ENCODE data around the gene SPATS2.

Gene SPATS2

GRCh38 chr12:49555631-49556390 is 188.5 kb downstream of the SPATS2 start:
- DNase-seq (ENCODE audit: low read depth in 2 of 2), result no peak

- no peak for DNase-seq (ENCODE audit: low read depth in 2 of 2)
These were observed 189.3 kb downstream of the SPATS2 start for GRCh38 chr12:49556391-49557186.

GRCh38 chr12:49557187-49557916 is 190.1 kb downstream of the SPATS2 start:
- DNase-seq (ENCODE audit: low read depth in 2 of 2), result no peak

- DNase-seq (ENCODE audit: low read depth in 2 of 2), result no peak
These were observed 190.6 kb downstream of the SPATS2 start for GRCh38 chr12:49557917-49558215.

GRCh38 chr12:49558526-49558925 is 191.3 kb downstream of the SPATS2 start:
- no peak for DNase-seq (ENCODE audit: low read depth in 2 of 2)

GRCh38 chr12:49559011-49559675 is 191.9 kb downstream of the SPATS2 start:
- DNase-seq (ENCODE audit: low read depth in 2 of 2), result no peak

- no peak for DNase-seq (ENCODE audit: low read depth in 2 of 2)
These were observed 193.4 kb downstream of the SPATS2 start for GRCh38 chr12:49560695-49561094.

GRCh38 chr12:49562233-49562632 is 195.0 kb downstream of the SPATS2 start:
- no peak for DNase-seq (ENCODE audit: low read depth in 2 of 2)

GRCh38 chr12:49562831-49563230 is 195.6 kb downstream of the SPATS2 start:
- no peak for DNase-seq (ENCODE audit: low read depth in 2 of 2)

- DNase-seq (ENCODE audit: low read depth in 2 of 2), result no peak
These were observed 196.9 kb downstream of the SPATS2 start for GRCh38 chr12:49563951-49564685.

GRCh38 chr12:49564686-49565405 is 197.6 kb downstream of the SPATS2 start:
- DNase-seq (ENCODE audit: low read depth in 2 of 2), result no peak

- no peak for DNase-seq (ENCODE audit: low read depth in 2 of 2)
These were observed 198.4 kb downstream of the SPATS2 start for GRCh38 chr12:49565406-49566265.

GRCh38 chr12:49566361-49566760 is 199.1 kb downstream of the SPATS2 start:
- no peak for DNase-seq (ENCODE audit: low read depth in 2 of 2)

- no peak for DNase-seq (ENCODE audit: low read depth in 2 of 2)
These were observed 200.0 kb downstream of the SPATS2 start for GRCh38 chr12:49567302-49567610.

GRCh38 chr12:49567611-49568441 is 200.6 kb downstream of the SPATS2 start, which contains the start of gene MCRS1:
Gene MCRS1, minus strand, starts transcription at chr12:49568142. Its CDS starts 1,411 bp downstream, at chr12:49566731.
- DNase-seq (ENCODE audit: low read depth in 2 of 2), result peak; percentile 69 to 76

- no peak for DNase-seq (ENCODE audit: low read depth in 2 of 2)
These were observed 201.3 kb downstream of the SPATS2 start for GRCh38 chr12:49568442-49569162.
